NCI-H1105 (cell line): ENCODE data around the gene DUOX1.

Source experiments
- DNase-seq: peaks from one replicate; lab custom pipeline; 2025; lab: John Stamatoyannopoulos, UW

Gene DUOX1

GRCh38 chr15:45168751-45169551, 39.2 kb downstream of the DUOX1 start:
- DNase-seq = no peak

GRCh38 chr15:45169608-45170480, 40.0 kb downstream of the DUOX1 start:
- DNase-seq = no peak

- DNase-seq = no peak
These were observed 42.1 kb downstream of the DUOX1 start for GRCh38 chr15:45171912-45172311.

GRCh38 chr15:45174069-45174468, 44.3 kb downstream of the DUOX1 start:
- DNase-seq = no peak

- DNase-seq = no peak
These were observed 44.8 kb downstream of the DUOX1 start for GRCh38 chr15:45174577-45174976.

GRCh38 chr15:45177285-45177684, 47.5 kb downstream of the DUOX1 start:
- DNase-seq = no peak

- DNase-seq = no peak
These were observed 49.6 kb downstream of the DUOX1 start for GRCh38 chr15:45179221-45179985.

GRCh38 chr15:45180201-45180600, 50.4 kb downstream of the DUOX1 start:
- no peak for DNase-seq

- no peak for DNase-seq
These were observed 51.0 kb downstream of the DUOX1 start for GRCh38 chr15:45180648-45181436.

- no peak for DNase-seq
These were observed 51.9 kb downstream of the DUOX1 start for GRCh38 chr15:45181491-45182285.

- no peak for DNase-seq
These were observed 53.2 kb downstream of the DUOX1 start for GRCh38 chr15:45182996-45183395.

- DNase-seq = no peak
These were observed 53.7 kb downstream of the DUOX1 start for GRCh38 chr15:45183511-45183910.

- DNase-seq = no peak
These were observed 54.8 kb downstream of the DUOX1 start for GRCh38 chr15:45184562-45185041.

- no peak for DNase-seq
These were observed 55.4 kb downstream of the DUOX1 start for GRCh38 chr15:45185069-45185779.

GRCh38 chr15:45185903-45186770, 56.3 kb downstream of the DUOX1 start:
- no peak for DNase-seq

- no peak for DNase-seq
These were observed 57.2 kb downstream of the DUOX1 start for GRCh38 chr15:45186771-45187577.

GRCh38 chr15:45187578-45187893, 57.7 kb downstream of the DUOX1 start:
- DNase-seq = no peak
